Panc1 (cell line): ENCODE data around the gene CMTM7. TPM values are rescaled to one million over a fixed set of nuclear protein-coding genes. Genes with fewer than 3 reads are reported as not detected.

ENCODE experiments used
- ATAC-seq: fragments of 200-7000 bp; cut with Tn5 transposase; 2 replicates; pipeline ENCODE4 v1.9.1; 2020; ENCODE audit warnings: mild to moderate bottlenecking, moderate library complexity
- BruUV-seq: library from RNA; stranded (reverse); fragments of 400-500 nt; replicated peaks from 2 replicates; lab custom pipeline; 2021; lab: Mats Ljungman, UMichigan
- CTCF ChIA-PET: fragments of 300-600 bp; sonication (Branson Sonifier 250); formaldehyde crosslinking; loops from one replicate; lab custom pipeline; 2022; ENCODE audit warnings: antibody characterized with exemption; lab: Charles Lee
- POLR2A ChIA-PET: fragments of 300-600 bp; sonication (Branson Sonifier 250); formaldehyde crosslinking; loops from one replicate; lab custom pipeline; 2022; ENCODE audit warnings: antibody characterized with exemption; lab: Charles Lee
- DNase-seq: peaks from one replicate; pipeline ENCODE4 v3.0.0-alpha.2; 2010; ENCODE audit warnings: low read depth, low spot score
- H3K27ac ChIP-seq: 2 replicates; pipeline ENCODE4 v1.5.1; 2011; ENCODE audit warnings: mild to moderate bottlenecking, low read length, inconsistent platforms
- H3K27me3 ChIP-seq: fragments of 200-500 bp; sonication (Bioruptor generic); 2 replicates; pipeline ENCODE4 v1.6.0; 2014; ENCODE audit warnings: low read length, inconsistent platforms; ENCODE audit not compliant: control insufficient read depth, insufficient read depth
- H3K36me3 ChIP-seq: fragments of 200-500 bp; sonication (Bioruptor generic); 2 replicates; pipeline ENCODE4 v1.5.1; 2014; ENCODE audit warnings: inconsistent platforms, mild to moderate bottlenecking, low read length, moderate library complexity; ENCODE audit not compliant: control insufficient read depth, insufficient read depth
- H3K4me1 ChIP-seq: 2 replicates; pipeline ENCODE4 v1.5.1; 2011; ENCODE audit warnings: inconsistent platforms, mild to moderate bottlenecking, low read length, moderate library complexity; ENCODE audit not compliant: control insufficient read depth, insufficient read depth
- H3K4me3 ChIP-seq, 2 experiments: 2 replicates each; pipeline ENCODE4 v1.5.1; 2011 to 2012; ENCODE audit warnings: low read depth in 2 of 2, low read length in 2 of 2, mild to moderate bottlenecking in 2 of 2, inconsistent platforms in 1 of 2, moderate library complexity in 1 of 2
- H3K9me3 ChIP-seq: fragments of 200-500 bp; sonication (Bioruptor generic); 2 replicates; pipeline ENCODE4 v1.5.1; 2014; ENCODE audit warnings: low read depth, mild to moderate bottlenecking, inconsistent platforms, low read length, moderate library complexity; ENCODE audit not compliant: control insufficient read depth, insufficient read depth
- POLR2AphosphoS5 ChIP-seq: IDR thresholded peaks from 2 replicates; pipeline ENCODE4 v1.6.1; 2012; ENCODE audit warnings: mild to moderate bottlenecking, low read depth, low read length, moderate library complexity
- SIN3A ChIP-seq: IDR thresholded peaks from 2 replicates; pipeline ENCODE4 v1.6.1; 2012; ENCODE audit warnings: low read depth, mild to moderate bottlenecking, low read length, moderate library complexity, borderline replicate concordance; ENCODE audit not compliant: insufficient read depth
- TCF7L2 ChIP-seq: IDR thresholded peaks from 2 replicates; pipeline ENCODE4 v1.6.1; 2011; ENCODE audit warnings: mild to moderate bottlenecking, low read depth, low read length, inconsistent platforms
- in situ Hi-C: cut with HindIII; loops from 2 replicates; pipeline ENCODE4 v1.10.0; 2016; ENCODE audit warnings: low sequenced_read_pairs, low pct_unique_long_range_greater_than_20kb
- intact Hi-C: fragments of 100-400 bp; cut with micrococcal nuclease; formaldehyde crosslinking; loops from one replicate; pipeline ENCODE4 v1.10.0; 2022; ENCODE audit not compliant: unreplicated experiment
- total RNA-seq: library from RNA; stranded (reverse); gene quantifications from one replicate; pipeline ENCODE4 v1.2.1, GENCODE V29; 2021; ENCODE audit not compliant: unreplicated experiment
- TF ChIP-seq, protein P1 (sequence below), 2 experiments: IDR thresholded peaks; 2 replicates each; pipeline ENCODE4 v1.6.1; 2011 to 2012; ENCODE audit warnings: low read depth in 2 of 2, control low read depth in 1 of 2, low read length in 1 of 2, mild to moderate bottlenecking in 1 of 2, moderate library complexity in 1 of 2; ENCODE audit not compliant: insufficient read depth in 1 of 2
- TF ChIP-seq, protein P2 (sequence below): fragments of 450-650 bp; IDR thresholded peaks from 2 replicates; pipeline ENCODE4 v1.5.1; 2017; ENCODE audit warnings: mild to moderate bottlenecking

The CMTM7 gene
- total RNA-seq, 1 experiment from 2014 or later, result 43.5 TPM

- no peaks in the 10 kb centered on the region for H3K36me3 ChIP-seq
- ATAC-seq, result no peak
- peaks cover 14% of the 10 kb centered on the region; the same call in 1 of the 2 replicates for H3K4me1 ChIP-seq
- no peak overlapping the region for H3K27ac ChIP-seq
- in situ Hi-C loops (no loop called here), intact Hi-C loops (no loop called here)
- H3K27me3 ChIP-seq, result no peaks in the 10 kb centered on the region
- TF ChIP-seq, protein P1, sequence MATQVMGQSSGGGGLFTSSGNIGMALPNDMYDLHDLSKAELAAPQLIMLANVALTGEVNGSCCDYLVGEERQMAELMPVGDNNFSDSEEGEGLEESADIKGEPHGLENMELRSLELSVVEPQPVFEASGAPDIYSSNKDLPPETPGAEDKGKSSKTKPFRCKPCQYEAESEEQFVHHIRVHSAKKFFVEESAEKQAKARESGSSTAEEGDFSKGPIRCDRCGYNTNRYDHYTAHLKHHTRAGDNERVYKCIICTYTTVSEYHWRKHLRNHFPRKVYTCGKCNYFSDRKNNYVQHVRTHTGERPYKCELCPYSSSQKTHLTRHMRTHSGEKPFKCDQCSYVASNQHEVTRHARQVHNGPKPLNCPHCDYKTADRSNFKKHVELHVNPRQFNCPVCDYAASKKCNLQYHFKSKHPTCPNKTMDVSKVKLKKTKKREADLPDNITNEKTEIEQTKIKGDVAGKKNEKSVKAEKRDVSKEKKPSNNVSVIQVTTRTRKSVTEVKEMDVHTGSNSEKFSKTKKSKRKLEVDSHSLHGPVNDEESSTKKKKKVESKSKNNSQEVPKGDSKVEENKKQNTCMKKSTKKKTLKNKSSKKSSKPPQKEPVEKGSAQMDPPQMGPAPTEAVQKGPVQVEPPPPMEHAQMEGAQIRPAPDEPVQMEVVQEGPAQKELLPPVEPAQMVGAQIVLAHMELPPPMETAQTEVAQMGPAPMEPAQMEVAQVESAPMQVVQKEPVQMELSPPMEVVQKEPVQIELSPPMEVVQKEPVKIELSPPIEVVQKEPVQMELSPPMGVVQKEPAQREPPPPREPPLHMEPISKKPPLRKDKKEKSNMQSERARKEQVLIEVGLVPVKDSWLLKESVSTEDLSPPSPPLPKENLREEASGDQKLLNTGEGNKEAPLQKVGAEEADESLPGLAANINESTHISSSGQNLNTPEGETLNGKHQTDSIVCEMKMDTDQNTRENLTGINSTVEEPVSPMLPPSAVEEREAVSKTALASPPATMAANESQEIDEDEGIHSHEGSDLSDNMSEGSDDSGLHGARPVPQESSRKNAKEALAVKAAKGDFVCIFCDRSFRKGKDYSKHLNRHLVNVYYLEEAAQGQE (IDR thresholded peaks at IDR 0.05; ENCODE audit: insufficient read depth in 1 of 2, low read depth in 2 of 2, low read length in 1 of 2), result no peak
- TF ChIP-seq, protein P2, sequence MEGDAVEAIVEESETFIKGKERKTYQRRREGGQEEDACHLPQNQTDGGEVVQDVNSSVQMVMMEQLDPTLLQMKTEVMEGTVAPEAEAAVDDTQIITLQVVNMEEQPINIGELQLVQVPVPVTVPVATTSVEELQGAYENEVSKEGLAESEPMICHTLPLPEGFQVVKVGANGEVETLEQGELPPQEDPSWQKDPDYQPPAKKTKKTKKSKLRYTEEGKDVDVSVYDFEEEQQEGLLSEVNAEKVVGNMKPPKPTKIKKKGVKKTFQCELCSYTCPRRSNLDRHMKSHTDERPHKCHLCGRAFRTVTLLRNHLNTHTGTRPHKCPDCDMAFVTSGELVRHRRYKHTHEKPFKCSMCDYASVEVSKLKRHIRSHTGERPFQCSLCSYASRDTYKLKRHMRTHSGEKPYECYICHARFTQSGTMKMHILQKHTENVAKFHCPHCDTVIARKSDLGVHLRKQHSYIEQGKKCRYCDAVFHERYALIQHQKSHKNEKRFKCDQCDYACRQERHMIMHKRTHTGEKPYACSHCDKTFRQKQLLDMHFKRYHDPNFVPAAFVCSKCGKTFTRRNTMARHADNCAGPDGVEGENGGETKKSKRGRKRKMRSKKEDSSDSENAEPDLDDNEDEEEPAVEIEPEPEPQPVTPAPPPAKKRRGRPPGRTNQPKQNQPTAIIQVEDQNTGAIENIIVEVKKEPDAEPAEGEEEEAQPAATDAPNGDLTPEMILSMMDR, result no peak
- no peak for TF ChIP-seq TCF7L2
- TF ChIP-seq SIN3A, result no peak
- no peak for TF ChIP-seq POLR2AphosphoS5
- H3K9me3 ChIP-seq, result no peaks in the 10 kb centered on the region
- BruUV-seq, result no TSS peak
- no peak overlapping the region; a peak in 1 of 4 replicates for H3K4me3 ChIP-seq
- ChIA-PET POLR2A (no interaction called here), CTCF (no interaction called here)
- DNase-seq, result no peak
Observed at GRCh38 chr3:32500231-32500630, 108.6 kb downstream of the CMTM7 start.

- in situ Hi-C loops, result no loop called here
- Histone ChIP-seq H3K4me3 (peak overlapping the region; percentile 71 to 84), H3K36me3 (no peaks in the 10 kb centered on the region), H3K9me3 (no peaks in the 10 kb centered on the region), H3K27me3 (no peaks in the 10 kb centered on the region), H3K4me1 (peaks cover 14% of the 10 kb centered on the region; the same call in 1 of the 2 replicates), H3K27ac (peak overlapping the region; percentile 78)
- ChIA-PET CTCF (no interaction called here), POLR2A (interaction anchor here (0.6 kb wide), 2 partner anchors 242 to 370 kb away, joined by 5 read pairs; no protein-coding TSS in a partner anchor)
- intact Hi-C loops, result no loop called here
- TF ChIP-seq POLR2AphosphoS5 (no peak), SIN3A (no peak), TCF7L2 (no peak)
- TF ChIP-seq, protein P1 (IDR thresholded peaks at IDR 0.05; ENCODE audit: insufficient read depth in 1 of 2, low read depth in 2 of 2, low read length in 1 of 2), result no peak
- DNase-seq (no peak), ATAC-seq (0 out of 2 replicates have a peak, but pooled peaks have one; percentile 35)
- BruUV-seq, result TSS peak; percentile 79
Observed at GRCh38 chr3:32500880-32501782, 109.5 kb downstream of the CMTM7 start.
